GM19238 (cell line): ENCODE measurements around the gene TOB1.

ENCODE experiments used
- DNase-seq: peaks from one replicate; pipeline ENCODE4 v3.0.0; 2011; ENCODE audit warnings: low spot score; ENCODE audit not compliant: insufficient read length

TOB1 gene

GRCh38 chr17:50845240-50846147, 20.7 kb downstream of the TOB1 start:
- no peak for DNase-seq

- DNase-seq, result no peak
Observed at GRCh38 chr17:50844117-50844700, 21.9 kb downstream of the TOB1 start.

DNA sequence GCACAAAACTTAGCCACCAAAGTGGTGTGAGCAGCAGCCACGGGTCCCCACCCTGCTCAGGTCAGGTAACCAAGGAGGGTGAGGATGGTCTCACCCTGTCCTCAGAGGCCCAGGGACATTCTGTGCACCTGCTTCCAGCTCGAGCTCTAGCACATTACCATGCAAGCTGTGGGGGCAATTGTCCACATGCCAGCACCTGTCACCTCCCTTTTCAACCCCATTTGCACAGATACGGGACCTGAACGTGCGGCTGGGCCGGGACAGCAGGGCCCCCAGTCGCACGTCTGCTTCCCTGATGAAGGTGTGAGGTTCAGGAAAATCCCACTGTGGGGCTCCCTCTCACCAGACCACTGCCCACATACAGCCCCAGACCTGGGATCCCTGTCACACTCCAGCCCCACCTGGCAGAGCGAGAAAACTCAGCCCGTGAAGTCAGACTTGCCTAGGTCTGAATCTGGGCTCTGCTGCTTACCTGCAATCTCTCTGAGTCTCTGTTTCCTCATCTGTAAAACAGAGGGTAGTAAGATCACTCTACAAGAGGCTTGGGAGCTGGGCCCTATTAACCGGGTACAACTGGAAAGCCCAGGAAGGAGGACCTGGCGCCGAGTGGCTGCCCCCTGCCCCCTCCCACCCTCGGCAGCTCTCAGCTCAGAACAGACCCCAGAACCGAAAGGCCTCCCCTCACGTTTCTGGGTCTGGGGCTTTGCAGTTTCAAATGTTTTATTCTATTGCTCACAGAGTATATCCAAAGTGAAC, 22.8 kb downstream of the TOB1 start:
- no peak for DNase-seq

DNA sequence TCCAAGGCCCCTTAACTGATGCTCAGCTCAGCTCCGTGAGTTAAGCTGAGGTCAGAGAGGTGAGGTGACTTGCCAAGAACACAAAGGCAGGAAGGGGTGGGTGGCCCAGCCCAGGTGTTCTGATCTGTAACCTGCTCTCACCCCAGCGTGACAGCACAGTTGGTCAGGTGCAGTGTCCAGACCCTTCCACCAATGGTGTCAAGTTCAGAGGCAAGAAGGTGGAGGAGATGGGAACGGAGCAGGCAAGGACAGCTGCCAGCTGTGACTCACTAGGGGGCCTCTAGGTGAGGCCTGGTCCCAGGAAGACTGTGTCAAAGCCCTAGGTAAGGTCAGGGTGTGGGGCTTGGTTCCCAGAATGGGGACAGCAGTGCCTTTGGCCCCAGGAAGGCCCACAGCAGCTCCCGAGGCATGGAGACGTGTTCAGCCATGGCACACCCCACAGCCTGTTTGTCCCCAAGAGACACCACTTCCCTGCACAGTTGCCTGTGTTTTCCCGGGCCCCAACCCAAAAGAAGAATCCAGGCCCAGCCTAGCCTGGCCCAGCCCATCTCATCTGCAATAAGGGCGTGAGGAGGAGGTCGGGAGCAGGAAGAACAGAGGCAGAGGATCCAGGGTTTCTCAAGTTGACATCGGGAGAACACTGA, 23.5 kb downstream of the TOB1 start:
- DNase-seq, result no peak

GRCh38 chr17:50841949-50842354, 24.2 kb downstream of the TOB1 start:
- DNase-seq, result peak; percentile 75

- DNase-seq, result no peak
Observed at GRCh38 chr17:50841277-50841948, 24.7 kb downstream of the TOB1 start.

- DNase-seq, result no peak
Observed at GRCh38 chr17:50840311-50840851, 25.8 kb downstream of the TOB1 start.

GRCh38 chr17:50839591-50840310, 26.4 kb downstream of the TOB1 start:
- DNase-seq, result no peak

GRCh38 chr17:50837980-50838954, 27.9 kb downstream of the TOB1 start:
- no peak for DNase-seq

GRCh38 chr17:50837286-50837979, 28.7 kb downstream of the TOB1 start:
- DNase-seq, result no peak

DNA sequence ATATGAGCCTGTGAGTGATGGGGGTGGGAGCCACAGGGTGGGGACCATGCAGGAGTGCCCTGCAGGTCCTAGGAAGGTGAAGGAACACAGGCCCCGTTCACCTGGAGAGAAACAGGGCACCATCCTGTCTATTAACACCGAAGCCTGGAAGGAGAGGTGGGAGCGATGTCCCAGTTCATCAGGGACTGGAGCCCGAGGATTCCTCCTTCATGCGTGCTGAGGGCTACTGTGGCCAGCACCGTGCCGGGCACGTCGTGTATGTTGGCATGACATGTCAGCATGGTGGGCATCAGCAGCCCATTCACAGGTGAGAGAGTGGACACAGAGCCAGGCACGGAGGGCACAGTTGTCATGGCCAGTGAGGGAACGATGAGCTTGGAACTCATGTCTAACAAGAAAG, 29.3 kb downstream of the TOB1 start:
- no peak for DNase-seq

GRCh38 chr17:50835301-50836234, 30.6 kb downstream of the TOB1 start, which contains the start of gene WFIKKN2:
Gene WFIKKN2 (plus strand): TSS chr17:50835586. CDS start chr17:50835938, 352 bp downstream.
- no peak for DNase-seq

- no peak for DNase-seq
Observed at GRCh38 chr17:50834429-50835300, 31.5 kb downstream of the TOB1 start.

DNA sequence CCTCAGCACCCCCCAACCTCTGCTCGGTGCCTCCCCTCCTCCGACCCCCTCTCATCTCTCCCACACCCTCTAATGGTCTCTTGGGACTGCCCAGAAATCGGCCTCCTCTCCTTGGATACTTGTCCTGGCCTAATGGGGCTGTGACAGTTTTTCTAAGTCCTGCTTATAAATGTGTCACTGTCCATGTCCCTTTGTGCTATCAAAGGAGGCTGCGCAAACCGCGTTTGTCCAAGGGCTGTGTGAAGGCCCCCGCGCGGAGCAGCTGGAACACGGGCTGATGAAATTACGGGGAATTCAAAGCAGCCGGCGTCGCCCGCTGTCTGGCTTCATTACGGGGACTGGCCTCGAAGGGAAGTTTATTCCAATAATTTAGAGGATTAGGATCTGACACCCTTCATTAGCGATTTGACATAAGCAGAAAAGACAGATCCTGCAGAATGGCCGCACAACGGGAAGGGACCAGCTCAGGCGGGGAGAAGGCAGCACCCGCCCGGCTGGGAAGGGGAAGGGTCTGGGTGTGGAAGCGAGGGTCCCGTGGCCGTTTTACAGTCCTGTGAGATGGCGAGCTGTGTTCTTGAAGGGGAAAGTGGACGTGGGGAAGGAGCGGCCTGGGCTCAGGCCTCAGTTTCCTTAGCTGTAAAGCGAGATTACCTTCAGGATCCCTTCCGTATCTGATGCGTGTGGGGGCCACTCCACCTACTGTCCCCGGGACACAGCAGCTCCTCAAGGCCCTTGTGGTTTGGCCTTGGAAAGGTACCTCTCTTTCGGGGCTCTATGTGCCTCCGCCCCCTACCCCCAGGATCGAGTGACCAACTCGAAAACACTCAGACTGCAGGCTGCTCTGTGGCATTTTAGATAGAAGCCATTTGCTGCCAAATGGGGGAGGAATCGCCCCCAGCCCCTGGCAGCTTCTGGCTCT, 32.4 kb downstream of the TOB1 start:
- no peak for DNase-seq

DNA sequence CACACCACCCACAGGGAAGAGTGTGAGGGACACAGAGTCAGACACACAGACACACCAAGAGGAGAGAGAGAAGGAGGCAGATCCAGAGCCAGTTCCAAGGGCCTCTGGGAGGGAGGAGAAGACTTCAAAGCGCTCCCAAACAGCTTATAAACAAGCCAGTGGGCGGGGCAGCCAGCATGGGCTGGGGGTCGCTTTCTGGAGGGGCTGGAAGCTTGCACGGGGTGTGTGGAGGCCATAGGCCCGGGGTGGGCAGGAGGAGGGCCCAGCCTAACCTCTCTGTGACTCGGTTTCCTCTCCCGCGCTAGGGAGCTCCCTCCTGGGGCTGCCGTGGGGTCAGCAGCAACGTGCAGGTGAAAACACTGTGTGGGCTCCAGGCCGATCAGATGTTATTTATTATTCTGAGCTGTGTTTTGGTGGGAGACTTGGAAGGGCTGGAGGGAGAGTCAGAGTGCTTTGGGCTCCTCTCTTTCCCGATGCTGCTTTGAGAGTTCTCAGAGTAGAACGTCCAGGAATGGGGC, 33.2 kb downstream of the TOB1 start:
- no peak for DNase-seq
